ENCODE data around the gene SDR39U1.
"Not testable (repeated sequence)": the region's sequence is repeated elsewhere in the genome, so short reads cannot be mapped to it uniquely, and the experiment has no call there.

- not testable (repeated sequence) for TF ChIP-seq SIN3A (IDR thresholded peaks at IDR 0.05; ENCODE audit: low read depth, low read length); USF2 (IDR thresholded peaks at IDR 0.05; ENCODE audit: borderline replicate concordance, low read depth, low read length); CTCF (IDR thresholded peaks at IDR 0.05 in 2 of 3, conservative IDR thresholded peaks at IDR 0.05 in 1 of 3; ENCODE audit: control insufficient read depth in 2 of 3, extremely low read depth in 1 of 3, insufficient read depth in 1 of 3, low read depth in 3 of 3, low read length in 3 of 3); RCOR1 (conservative IDR thresholded peaks at IDR 0.05; ENCODE audit: low read depth, low read length); CREM (IDR thresholded peaks at IDR 0.05; ENCODE audit: low read depth); MXI1 (IDR thresholded peaks at IDR 0.05; ENCODE audit: low read depth, low read length); GABPA (IDR thresholded peaks at IDR 0.05; ENCODE audit: low read depth)
Observed at GRCh38 chr14:24479999-24480398, 37.4 kb upstream of the SDR39U1 start.
